ENCODE measurements around the gene ATG2A. TPM values are rescaled to one million over a fixed set of nuclear protein-coding genes. Genes with fewer than 3 reads are reported as not detected.

ATG2A gene
- total RNA-seq, 1 experiment from 2014 or later: 28.8 TPM

GRCh38 chr11:64885367-64886286 lies 31.4 kb downstream of the ATG2A start:
- in situ Hi-C loops (cut with HindIII; ENCODE audit: low pct_unique_long_range_greater_than_20kb, low sequenced_read_pairs) (no loop called here), intact Hi-C loops (cut with micrococcal nuclease; ENCODE audit: unreplicated experiment) (no loop called here)
- H3K36me3 ChIP-seq (ENCODE audit: control insufficient read depth, insufficient read depth, low read length): no peaks in the 10 kb centered on the region
- TF ChIP-seq REST (IDR thresholded peaks at IDR 0.05; ENCODE audit: insufficient read depth in 1 of 2, low read depth in 2 of 2, low read length in 1 of 2): no peak
- no peak for TF ChIP-seq SIN3A (IDR thresholded peaks at IDR 0.05; ENCODE audit: borderline replicate concordance, insufficient read depth, low read depth, low read length)
- no peak for TF ChIP-seq CTCF (IDR thresholded peaks at IDR 0.05)
- no peak for TF ChIP-seq TCF7L2 (IDR thresholded peaks at IDR 0.05; ENCODE audit: low read depth, low read length)
- no peak for TF ChIP-seq POLR2AphosphoS5 (IDR thresholded peaks at IDR 0.05; ENCODE audit: low read depth, low read length)
- peaks cover 19% of the 10 kb centered on the region for H3K4me1 ChIP-seq (ENCODE audit: control insufficient read depth, insufficient read depth, low read length)
- ChIA-PET POLR2A (no interaction called here), CTCF (no interaction called here)
- ATAC-seq: no peak
- no peaks in the 10 kb centered on the region for H3K27me3 ChIP-seq (ENCODE audit: control insufficient read depth, insufficient read depth, low read length)
- H3K27ac ChIP-seq (ENCODE audit: low read length): no peak overlapping the region
- H3K4me3 ChIP-seq (ENCODE audit: low read depth in 2 of 2, low read length in 2 of 2): no peak overlapping the region
- no peak for DNase-seq (ENCODE audit: low read depth, low spot score)
- BruUV-seq (replicated peaks): no TSS peak
- H3K9me3 ChIP-seq (ENCODE audit: control insufficient read depth, insufficient read depth, low read depth, low read length): no peaks in the 10 kb centered on the region

DNA sequence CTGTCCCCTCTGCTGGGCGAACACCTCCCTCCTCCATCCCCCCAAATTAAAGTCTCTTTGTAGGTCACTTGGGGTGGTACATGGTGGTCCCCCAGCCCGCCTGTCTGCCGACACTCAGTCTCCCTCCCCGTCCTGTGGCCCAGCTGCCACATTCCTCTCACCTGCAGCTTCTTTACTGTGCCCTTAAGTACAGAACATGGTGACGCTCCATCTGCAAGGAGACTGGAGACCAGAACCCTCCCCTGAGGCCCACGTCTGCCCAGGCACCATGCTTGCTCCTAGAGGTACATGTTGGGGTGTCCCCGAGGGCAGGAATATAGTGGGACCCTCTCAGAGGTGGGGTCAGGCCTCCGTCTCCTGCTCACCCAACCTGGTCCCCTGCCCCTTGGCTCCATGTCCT lies 33.0 kb downstream of the ATG2A start:
- H3K36me3 ChIP-seq (ENCODE audit: control insufficient read depth, insufficient read depth, low read length): no peaks in the 10 kb centered on the region
- no peaks in the 10 kb centered on the region for H3K27me3 ChIP-seq (ENCODE audit: control insufficient read depth, insufficient read depth, low read length)
- H3K4me1 ChIP-seq (ENCODE audit: control insufficient read depth, insufficient read depth, low read length): peaks cover 33% of the 10 kb centered on the region
- TF ChIP-seq REST (IDR thresholded peaks at IDR 0.05; ENCODE audit: insufficient read depth in 1 of 2, low read depth in 2 of 2, low read length in 1 of 2) (no peak), SIN3A (IDR thresholded peaks at IDR 0.05; ENCODE audit: borderline replicate concordance, insufficient read depth, low read depth, low read length) (no peak), TCF7L2 (IDR thresholded peaks at IDR 0.05; ENCODE audit: low read depth, low read length) (no peak), CTCF (IDR thresholded peaks at IDR 0.05) (no peak), POLR2AphosphoS5 (IDR thresholded peaks at IDR 0.05; ENCODE audit: low read depth, low read length) (no peak)
- in situ Hi-C loops (cut with HindIII; ENCODE audit: low pct_unique_long_range_greater_than_20kb, low sequenced_read_pairs): no loop called here
- H3K9me3 ChIP-seq (ENCODE audit: control insufficient read depth, insufficient read depth, low read depth, low read length): no peaks in the 10 kb centered on the region
- ChIA-PET CTCF (no interaction called here), POLR2A (no interaction called here)
- no TSS peak for BruUV-seq (replicated peaks)
- H3K27ac ChIP-seq (ENCODE audit: low read length): no peak overlapping the region
- DNase-seq (ENCODE audit: low read depth, low spot score): no peak
- intact Hi-C loops (cut with micrococcal nuclease; ENCODE audit: unreplicated experiment): no loop called here
- H3K4me3 ChIP-seq (ENCODE audit: low read depth in 2 of 2, low read length in 2 of 2): no peak overlapping the region
- no peak for ATAC-seq

All from Panc1 (cell line).